Stimulated activated CD4-positive, alpha-beta T cell treated with anti-CD3 and anti-CD28 coated beads, Interleukin-15, amount 100 ng/mL, for 48 hours (primary cell): Measurements from ENCODE around the gene BTBD9.
"Not testable (repeated sequence)": the region's sequence is repeated elsewhere in the genome, so short reads cannot be mapped to it uniquely, and the experiment has no call there.

Experiments
- DNase-seq, 2 donors: peaks; one replicate each; pipeline ENCODE4 v3.0.0-alpha.2; 2020; ENCODE audit warnings: low read depth in 2 of 2

Gene BTBD9

DNA sequence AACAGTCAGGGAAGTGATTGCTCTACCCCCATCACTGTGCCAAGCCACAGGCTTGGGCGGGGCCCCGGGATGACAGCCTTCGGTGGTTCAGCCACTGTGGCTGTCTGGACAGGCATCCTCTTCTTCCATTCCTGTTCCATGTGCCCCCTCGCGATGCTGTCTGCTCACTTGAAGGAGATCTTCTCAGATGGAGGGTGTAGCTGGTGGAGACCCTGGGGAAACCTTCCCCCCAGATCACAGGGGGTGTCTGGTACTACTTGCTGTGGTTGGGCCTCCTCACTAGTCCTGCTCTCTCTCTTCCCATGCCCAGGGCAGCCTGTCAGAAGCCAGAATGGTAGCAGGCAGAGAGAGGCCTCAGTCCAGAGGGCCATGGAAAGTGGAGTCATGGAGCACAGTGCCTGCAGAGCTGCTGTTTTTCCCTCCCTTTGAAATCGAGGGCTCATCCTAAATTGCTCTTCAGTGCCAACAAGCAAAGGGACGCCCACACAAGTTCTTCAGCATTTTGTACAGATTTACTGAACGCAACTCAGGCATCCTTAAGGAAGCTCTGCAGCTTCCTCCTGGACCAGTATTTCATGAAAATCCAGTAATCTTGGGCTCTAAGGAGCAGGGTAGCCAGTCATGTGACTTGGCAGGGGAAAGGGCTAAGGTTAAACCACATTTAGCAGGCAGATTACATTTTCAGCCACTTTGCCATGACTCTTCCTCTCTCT lies 493.6 kb downstream of the BTBD9 start:
- no peak for DNase-seq

DNA sequence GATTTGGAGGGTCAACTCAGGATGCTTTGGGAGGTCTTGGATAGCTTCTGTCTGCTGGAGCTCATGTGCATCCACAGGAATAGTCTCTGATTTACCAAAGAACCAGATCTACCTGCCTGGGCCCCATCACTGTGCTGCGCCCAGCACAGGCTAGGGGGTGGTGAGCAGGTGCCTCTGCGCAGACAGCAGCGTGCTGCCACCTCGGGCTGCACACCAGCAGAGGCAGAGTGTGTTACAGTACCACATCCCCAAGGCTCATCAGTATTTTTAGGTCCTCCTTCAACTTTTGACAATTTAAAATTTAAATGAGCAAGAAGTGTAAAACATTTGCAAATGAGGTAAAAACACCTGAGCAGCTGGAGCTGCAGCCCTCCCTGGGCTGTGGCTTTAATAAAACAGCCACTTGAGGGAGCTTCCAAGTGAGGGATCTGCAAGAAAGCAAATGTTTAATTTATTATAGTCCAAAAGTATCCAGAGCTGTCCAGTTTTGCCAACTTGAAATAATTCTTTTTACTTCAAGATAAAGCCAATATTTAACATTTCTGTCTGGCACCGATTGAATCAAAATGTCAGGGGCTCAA lies 495.3 kb downstream of the BTBD9 start:
- no peak for DNase-seq

DNA sequence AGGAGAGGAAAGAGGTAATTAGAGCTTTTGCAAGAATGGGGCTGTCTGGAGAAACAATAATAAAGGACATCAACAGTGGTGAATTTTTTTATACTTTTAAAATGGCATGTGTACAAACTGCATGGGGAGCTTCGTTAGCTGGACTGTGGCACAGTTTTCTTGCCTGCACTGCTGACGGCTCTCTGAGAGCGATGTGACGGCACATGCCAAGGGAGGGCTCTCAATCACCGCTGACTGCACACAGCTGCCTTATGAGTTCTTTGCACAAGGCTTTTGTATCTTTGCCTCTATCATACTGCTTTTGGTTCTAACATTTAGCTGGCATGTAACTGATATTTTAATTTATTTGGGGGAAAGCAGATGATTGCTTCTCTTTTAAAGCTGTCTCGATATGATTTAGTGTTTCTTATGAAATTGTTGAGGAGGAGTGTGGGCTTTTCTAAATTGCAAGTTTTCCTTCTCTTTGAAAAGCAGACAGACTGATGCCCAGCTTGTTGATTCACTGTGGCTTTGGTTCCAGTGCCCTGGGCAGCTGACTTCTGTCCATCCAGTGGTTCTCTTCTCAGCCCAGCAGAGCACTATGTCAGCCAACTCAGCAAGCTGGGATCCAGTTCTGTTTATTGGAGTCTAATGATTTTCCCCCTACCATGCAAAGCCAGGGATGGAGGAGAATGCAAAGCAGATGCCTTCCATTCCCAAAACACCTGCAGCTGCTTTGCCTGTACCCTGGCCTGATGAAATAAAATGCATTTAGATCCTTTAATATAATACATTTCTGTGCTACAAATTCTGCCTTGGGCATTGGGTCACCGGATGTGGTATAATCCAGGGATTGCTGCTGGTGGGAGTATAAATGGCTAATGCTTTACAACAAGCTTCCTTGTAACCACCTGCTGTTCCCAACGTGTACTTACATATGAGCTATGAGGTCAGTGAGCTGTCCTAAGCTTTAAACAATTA lies 496.3 kb downstream of the BTBD9 start:
- DNase-seq: no peak

DNA sequence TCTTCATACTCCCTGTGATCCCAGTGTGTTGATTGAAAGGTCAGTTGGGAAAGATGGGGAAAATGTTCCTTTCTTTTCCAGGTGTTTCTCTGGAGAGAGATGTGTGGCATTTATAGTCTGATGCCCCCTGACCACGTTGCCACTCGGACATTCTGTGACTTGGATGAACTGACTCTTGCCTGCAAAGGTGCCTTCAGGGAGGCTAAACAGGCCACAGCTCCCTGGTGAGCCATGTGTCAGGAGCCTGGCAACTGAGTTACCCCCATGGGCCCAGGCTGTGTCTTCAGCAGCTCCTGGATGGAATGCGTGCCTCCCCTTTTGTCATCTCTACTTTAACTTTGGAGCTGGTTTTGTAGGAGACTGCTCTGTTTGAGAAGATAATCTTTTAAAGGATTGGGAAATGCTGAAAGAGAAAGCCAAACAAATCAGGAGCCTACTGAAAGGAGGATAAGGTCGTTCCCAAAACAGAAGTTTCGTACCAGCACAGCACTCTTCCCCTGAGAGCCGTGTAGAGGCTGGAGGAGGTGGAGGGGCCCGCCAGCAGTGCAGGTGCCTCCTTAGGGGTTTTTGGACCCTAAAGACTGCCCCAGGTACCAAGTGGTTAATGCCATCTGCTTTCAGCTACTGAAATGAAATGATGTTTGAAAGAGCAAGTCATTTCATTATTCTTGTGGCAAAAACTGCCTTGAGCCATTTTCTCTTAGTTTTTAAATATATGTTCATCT lies 497.4 kb downstream of the BTBD9 start:
- no peak for DNase-seq

DNA sequence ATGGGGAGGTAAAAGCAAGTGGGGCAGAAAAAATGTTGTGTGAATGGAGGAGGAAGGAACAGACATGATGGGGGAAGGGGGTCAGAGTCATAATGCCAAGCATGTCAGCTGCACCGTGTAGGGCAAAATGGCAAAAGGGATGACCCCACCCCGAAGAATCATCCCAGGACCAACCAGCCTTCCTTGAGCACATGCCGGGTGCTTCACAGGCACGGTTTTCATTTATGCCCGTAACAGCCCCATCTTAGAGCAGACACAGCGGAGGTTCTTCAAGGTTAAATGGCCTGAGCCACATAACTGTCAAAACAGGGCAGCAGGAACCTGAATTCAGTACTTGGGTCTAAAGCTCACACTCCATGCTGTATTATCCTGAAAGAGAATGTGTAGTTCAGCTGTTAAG lies 498.0 kb downstream of the BTBD9 start:
- no peak for DNase-seq

DNA sequence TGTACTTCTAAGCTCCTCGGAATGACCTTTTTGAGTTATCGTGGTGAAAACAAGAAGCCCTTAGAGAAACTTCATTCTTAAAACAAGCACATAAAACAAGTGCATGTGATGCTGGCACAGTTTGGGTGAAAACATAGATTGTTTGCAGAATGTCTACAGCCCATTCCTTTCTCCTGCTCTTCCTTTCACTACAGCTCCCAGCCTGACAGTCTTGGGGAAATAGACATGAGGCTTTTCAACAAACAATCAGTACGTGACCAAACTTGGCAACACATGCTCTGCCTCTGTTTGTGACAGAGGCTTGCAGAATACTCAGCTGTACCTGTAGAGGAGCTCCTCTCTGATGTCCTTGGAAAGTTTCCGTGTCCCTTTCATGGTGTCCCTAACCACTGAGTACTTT lies 498.6 kb downstream of the BTBD9 start:
- no peak for DNase-seq

DNA sequence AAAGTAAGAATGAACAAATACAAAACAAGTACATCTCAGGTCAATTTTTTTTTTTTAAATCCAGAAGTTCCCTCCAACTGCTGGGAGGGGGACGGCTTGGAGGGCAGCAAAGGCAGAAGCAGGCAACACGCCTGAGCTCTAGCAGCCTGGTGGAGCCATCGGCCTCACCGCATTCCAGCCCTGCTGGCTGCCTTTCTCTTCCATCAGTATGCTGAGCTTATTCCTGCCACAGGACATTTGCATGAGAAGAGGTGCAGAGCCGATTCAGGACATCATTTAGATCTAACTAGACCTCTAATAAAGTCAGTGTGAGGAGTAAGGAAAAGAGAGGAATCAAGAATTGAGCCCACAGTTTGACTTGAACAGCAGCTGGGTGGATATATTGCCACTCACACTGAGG lies 501.4 kb downstream of the BTBD9 start:
- DNase-seq: no peak

DNA sequence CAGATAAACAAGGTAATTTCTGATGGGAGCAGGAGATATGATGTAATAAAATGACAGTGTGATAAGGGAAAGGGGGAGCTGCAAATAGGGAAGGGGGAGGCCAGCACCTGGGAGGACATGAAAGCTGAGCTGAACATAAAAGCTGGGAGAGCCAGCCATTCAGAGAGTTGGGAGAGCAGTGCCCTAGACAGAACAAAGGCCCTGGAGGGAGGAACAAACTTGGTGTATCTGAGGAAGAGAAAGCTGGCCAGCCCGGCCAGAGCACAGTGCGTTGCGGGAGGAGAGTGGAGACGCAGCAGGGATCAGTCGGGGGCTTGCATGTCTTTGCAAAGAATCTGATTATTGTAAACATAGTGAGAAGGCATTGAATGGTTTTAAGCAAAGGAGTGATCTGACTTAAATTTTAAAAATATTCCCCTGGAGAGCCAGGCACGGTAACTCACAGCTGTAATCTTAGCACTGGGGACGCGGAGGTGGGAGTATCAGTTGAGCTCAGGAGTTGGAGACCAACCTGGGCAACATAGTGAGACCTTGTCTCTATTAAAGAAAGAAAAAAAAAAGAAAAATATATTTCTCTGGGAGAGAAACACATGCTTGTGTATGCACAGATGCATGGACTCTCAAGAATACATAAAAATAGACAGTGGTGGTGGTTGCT lies 502.0 kb downstream of the BTBD9 start:
- DNase-seq: no peak

DNA sequence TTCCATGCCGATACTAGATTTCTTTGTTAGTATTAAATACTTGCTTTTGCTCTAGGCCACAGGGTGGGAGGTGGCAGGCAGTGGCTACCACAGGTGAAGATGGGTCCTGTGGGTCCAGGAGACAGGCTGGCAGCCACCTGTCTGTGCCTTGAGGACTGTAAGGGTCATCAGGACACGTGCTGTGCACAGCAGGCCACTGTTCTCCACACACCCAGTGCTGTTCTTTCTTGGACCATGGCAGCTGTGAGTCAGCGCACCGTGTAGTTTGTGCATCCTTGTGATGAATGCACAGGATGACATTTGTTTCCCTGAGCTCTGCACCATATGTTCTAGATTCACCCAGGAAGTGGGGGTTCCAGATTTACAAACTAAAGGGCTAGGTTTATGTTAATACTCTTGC lies 503.2 kb downstream of the BTBD9 start:
- DNase-seq: no peak

DNA sequence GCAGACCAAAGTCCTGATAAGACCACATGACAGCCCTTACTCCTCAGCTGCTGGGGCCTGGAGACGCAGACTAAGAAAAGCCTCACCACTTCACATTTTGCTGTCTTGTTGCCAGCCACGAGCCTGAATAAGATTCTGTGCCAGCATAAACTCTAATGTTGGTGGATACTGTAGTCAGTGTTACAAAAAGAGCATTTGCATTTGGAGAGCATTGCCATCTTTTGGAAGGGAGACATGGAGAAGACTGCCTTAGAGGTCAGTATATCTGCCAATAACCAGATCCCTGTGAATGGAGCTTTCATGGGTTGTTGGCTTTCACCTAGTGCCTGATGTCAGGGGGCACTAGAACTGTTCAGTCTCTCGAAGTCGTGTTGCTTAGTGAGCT lies 505.0 kb downstream of the BTBD9 start:
- no peak for DNase-seq

DNA sequence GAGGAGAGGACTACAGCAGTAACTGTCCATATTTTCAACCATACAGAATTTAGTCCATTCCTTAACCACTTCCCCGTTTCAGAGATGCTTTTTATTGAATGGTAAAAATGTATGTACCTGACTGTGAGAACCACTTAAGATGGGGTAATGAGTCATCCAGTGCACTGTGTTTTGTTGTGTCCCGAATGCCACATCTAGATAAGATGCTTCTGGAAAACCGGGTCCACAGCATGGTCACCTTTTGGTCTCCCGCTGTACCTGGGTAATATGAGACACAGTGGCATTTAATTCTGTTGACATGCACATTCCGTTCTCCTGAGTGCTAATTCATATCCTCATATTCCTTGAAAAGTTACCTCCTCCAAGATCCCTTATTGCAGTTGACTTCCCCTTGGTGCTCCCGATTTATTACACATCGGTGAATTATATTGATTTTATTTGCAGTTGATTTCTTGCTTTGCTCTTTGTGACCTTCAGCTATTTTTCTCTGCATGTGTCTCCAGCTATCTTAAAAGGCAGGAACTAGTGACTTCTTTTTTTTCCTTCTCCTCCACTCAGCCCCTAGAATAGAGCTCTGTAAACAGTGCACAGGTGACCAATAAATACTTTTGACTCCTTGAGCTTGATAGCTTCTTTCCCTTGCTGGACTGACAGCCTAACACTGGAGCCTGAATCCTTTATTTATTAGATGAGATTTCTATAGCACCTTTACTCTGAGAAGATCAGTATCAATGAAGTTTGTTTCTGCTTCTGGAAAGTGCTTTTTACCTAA lies 505.6 kb downstream of the BTBD9 start:
- no peak for DNase-seq

DNA sequence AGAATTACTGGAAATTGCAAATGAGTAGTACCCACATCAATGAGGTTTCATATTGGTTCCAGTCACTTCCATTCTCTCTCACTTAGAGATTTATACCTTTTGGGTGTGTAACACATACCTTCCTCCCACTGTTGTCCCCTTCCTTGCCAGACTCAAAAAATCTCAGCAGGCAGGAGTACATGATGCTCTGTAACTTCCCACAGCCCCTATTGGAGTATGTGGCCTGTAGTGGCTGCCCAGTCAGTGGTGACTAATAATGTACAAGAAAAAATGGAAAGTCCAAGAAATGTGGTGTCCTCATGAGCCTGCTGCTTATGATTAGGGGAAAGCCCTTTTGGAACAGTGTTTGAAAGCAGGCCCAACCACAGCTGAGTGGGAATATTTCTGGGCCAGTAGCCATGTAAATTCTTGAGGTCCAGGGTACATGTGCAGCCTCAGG lies 508.2 kb downstream of the BTBD9 start:
- peak in 1 of 2 donors; percentile 6 for DNase-seq

DNA sequence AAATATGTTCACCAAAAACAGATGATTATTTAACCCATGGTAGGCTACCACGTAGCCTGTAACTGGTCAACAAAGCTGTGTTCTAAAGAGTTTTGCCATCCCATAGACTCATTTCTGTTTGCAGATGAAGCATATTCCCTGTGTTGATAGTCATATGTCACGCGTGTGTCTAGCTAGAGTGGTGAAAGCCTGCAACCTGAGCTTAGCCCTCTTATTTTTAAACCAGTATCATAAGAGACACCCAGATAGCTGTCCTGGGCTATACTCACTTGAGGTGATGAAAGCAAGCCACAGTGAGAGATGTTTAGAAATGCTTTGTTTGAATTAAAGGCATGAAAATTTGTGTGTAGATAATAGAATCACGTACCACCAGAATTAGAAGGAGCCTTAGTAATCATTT lies 512.4 kb downstream of the BTBD9 start:
- no peak for DNase-seq

DNA sequence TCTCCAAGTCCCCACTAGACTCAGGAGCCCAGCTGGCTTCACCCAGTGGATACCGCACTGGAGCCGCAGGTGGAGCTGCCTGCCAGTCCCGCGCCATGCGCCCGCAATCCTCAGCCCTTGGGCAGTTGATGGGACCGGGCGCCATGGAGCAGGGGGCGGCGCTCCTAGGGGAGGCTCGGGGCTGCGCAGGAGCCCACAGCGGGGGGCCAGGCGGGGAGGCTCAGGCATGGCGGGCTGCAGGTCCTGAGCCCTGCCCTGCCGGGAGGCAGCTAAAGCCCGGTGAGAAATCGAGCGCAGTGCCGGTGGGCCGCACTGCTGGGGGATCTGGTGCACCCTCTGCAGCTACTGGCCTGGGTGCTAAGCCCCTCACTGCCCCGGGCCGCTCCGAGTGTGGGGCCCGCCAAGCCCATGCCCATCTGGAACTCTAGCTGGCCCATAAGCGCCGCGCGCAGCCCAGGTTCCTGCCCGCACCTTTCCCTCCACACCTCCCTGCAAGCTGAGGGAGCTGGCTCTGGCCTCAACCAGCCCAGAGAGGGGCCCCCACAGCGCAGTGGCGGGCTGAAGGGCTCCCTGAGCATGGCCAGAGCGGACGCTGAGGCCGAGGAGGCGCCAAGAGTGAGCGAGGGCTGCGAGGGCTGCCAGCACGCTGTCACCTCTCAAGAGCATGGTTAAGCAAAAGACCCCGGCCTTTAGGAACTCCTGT lies 515.4 kb downstream of the BTBD9 start:
- not testable (repeated sequence) for DNase-seq

DNA sequence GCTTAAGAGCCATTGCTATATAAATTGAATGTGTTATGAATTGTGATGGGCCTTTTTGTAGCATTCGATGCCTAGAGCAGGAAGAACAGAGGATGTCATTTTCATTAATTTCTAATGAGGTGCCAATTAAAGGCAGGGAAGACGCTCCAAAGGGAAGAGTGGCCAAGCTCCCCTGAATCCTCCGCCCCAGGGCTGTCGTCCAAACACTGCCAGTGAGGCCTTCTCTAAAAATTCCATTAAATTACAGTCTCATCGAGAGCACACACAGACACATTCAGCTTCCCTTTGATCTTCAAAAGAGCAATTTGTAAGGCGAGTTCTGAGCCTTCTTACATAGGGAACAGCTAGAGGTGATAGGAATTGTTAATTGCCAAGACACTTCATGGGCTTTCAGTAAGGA lies 520.2 kb downstream of the BTBD9 start:
- DNase-seq: no peak

DNA sequence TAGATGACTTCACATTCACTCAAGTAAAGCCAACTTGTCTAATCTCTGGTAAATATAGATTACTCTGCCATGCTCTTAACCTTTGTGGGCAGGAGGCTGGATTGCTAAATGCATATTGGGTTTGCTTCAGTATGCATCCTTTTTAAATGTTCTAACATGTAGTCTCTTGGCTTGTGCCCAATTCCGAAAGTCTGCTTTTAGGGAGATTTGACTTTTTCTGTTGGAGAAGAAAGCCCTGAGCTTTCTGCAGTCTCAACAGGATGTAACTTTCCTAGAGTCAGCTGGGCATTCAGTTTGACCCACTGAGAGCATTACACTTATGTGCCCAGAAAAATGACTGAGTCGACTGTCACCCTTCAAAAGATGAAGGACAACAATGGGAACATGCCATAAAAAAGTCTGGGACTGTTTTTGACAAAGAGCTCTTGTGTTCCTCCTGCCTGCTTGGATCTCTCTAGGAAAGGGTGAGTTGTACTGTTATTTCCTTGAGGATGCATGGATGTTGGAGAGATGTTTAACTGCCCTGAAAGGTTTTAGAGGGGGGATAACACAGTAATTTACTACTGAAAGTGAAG lies 520.9 kb downstream of the BTBD9 start:
- no peak for DNase-seq
